Measurements from ENCODE around the gene CDH22. TPM values are rescaled to one million over a fixed set of nuclear protein-coding genes. Genes with fewer than 3 reads are reported as not detected.

CDH22 gene
- total RNA-seq, 3 donors from 2014 or later: 0.13 to 0.32 (median 0.19) TPM

DNA sequence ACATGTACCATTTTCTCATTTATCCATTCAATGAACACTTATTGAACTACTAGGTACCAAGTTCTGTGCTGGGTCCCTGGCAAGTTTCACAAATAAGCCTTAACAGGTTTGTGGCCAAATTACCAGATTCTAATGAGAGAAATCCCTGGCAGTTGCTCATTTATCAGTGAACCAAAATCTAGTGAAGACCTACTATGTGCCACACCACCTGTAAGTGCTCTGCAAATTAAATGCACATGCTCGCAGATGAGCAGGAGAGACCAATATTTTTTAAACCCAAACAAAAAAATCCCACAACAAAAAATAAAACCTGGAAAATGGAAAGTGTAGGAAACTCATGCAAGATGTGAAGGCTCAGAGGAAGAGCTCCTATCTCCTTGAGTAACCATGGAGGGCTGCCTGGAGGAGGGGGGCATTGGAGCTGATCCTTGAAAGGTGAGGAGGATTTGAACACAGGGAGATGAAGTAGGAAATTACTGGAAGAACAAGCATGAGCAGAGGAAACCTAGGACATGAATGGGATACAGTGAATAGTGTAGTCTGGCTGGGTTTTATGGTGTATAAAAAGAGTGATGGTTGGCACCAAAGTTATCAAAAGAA lies 48.9 kb downstream of the CDH22 start:
- TF ChIP-seq, protein P1, sequence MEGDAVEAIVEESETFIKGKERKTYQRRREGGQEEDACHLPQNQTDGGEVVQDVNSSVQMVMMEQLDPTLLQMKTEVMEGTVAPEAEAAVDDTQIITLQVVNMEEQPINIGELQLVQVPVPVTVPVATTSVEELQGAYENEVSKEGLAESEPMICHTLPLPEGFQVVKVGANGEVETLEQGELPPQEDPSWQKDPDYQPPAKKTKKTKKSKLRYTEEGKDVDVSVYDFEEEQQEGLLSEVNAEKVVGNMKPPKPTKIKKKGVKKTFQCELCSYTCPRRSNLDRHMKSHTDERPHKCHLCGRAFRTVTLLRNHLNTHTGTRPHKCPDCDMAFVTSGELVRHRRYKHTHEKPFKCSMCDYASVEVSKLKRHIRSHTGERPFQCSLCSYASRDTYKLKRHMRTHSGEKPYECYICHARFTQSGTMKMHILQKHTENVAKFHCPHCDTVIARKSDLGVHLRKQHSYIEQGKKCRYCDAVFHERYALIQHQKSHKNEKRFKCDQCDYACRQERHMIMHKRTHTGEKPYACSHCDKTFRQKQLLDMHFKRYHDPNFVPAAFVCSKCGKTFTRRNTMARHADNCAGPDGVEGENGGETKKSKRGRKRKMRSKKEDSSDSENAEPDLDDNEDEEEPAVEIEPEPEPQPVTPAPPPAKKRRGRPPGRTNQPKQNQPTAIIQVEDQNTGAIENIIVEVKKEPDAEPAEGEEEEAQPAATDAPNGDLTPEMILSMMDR (IDR thresholded peaks at IDR 0.05): no peak
- no peaks in the 10 kb centered on the region for H3K4me1 ChIP-seq (ENCODE audit: low read depth)
- intact Hi-C loops (cut with DNase I, micrococcal nuclease): no loop called here
- H3K36me3 ChIP-seq (ENCODE audit: low read depth): no peaks in the 10 kb centered on the region
- H3K9me3 ChIP-seq: no peaks in the 10 kb centered on the region
- no peak for DNase-seq
- ATAC-seq: no peak
- H3K4me3 ChIP-seq: no peak overlapping the region

DNA sequence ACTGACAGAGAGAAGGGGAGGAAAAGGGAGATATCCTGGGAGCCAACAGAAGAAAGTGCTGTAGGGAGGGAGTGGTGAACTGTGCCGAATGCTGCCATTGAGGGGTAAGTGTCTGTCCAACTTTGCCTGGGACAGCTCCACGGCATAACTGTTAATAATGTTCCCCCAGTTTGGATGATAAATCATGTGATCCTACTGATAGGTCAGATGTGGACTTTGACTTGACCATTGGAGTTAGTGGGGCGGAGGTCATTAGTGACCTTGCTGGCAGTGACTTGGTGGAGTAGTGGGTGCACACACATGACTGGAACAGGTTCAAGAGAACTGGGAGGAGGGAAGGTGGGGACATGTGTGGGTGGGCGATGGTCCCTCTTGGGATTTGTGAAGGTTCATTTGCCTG lies 50.4 kb downstream of the CDH22 start:
- TF ChIP-seq, protein P1 (IDR thresholded peaks at IDR 0.05): no peak
- H3K36me3 ChIP-seq (ENCODE audit: low read depth): no peaks in the 10 kb centered on the region
- DNase-seq (no peak), ATAC-seq (no peak)
- H3K4me3 ChIP-seq: no peak overlapping the region
- H3K9me3 ChIP-seq: no peaks in the 10 kb centered on the region
- H3K4me1 ChIP-seq (ENCODE audit: low read depth): no peaks in the 10 kb centered on the region
- intact Hi-C loops (cut with DNase I, micrococcal nuclease): no loop called here

DNA sequence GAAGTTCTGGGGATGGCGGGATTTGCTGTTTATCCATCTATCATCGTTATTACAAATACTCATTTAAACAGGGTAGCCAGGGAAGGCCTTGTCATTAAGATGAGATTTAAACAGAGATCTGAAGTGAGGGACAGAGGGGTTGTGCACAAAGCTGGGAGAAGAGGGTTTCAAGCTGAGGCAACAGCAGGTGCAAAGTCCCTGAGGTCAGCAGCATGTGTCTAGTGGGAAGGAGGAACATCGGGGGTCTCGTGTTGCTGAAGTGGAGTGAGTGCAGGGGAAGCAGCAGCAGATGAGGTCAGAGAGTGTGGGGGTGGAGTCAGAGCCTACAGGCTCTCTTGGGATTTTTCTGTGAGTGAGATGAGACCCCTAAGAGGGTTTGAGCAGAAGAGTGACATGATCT lies 52.0 kb downstream of the CDH22 start:
- intact Hi-C loops (cut with DNase I, micrococcal nuclease): no loop called here
- Histone ChIP-seq H3K9me3 (no peaks in the 10 kb centered on the region), H3K36me3 (ENCODE audit: low read depth) (no peaks in the 10 kb centered on the region), H3K4me1 (ENCODE audit: low read depth) (no peaks in the 10 kb centered on the region), H3K4me3 (no peak overlapping the region)
- DNase-seq (no peak), ATAC-seq (no peak)
- TF ChIP-seq, protein P1 (IDR thresholded peaks at IDR 0.05): no peak

DNA sequence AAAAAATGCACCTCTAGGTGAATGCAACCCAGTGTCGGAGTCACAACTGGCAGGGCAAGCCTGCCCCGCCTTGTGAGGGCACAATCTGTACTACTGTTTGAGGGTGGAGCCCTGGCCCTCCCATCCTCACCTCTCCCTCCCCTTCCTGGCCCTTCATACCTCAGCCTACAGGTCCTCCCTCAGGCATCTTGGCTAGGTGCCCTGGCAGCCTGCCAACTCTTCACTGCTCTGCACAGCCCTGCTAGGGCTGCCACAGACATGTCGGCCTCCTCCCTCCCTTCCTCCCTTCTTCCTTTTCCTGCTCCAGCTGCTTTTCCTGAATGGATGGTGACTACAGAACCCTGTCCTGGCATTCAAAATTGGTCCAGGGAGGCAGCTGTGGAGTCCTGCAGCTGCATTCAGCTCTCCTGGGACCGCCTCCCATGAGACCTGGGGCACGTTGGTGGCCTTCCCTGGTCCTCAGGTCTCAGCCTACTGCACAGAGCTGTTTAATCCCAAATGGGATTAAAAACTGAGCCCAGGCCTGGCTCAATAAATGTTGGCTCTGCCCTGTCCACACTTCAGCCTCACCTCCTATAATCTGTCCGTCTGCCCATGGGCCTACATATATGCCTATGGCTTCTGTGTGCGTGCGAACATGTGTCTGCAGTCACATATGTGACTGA lies 52.7 kb downstream of the CDH22 start:
- peak; percentile 92 for ATAC-seq
- no peaks in the 10 kb centered on the region for H3K4me1 ChIP-seq (ENCODE audit: low read depth)
- no peaks in the 10 kb centered on the region for H3K9me3 ChIP-seq
- no peaks in the 10 kb centered on the region for H3K36me3 ChIP-seq (ENCODE audit: low read depth)
- no peak overlapping the region for H3K4me3 ChIP-seq
- intact Hi-C loops (cut with DNase I, micrococcal nuclease): no loop called here
- TF ChIP-seq, protein P1 (IDR thresholded peaks at IDR 0.05): no peak
- peak; percentile 89 to 94 (median 93) for DNase-seq

DNA sequence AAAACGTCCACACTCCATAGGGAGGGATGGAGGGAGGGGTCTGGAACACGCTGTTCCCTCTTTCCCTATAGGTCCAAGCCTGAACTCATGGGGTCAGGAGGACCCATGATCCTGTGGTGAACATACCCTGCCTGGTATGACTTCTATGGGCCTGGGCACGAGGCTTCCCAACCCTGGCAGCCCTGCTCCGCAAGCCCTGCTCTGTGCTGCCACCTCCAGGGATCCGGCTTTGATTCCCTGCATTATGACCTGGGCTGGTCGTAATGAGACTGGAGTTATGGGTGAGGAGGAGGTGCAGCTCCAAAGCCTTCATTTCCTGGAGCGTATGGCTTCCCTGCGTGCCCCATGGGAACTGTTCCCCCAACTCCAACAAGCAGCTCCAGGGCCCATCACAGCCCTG lies 54.9 kb downstream of the CDH22 start:
- DNase-seq (peak in 2 of 3 donors; percentile 21 to 41), ATAC-seq (peak; percentile 69)
- H3K36me3 ChIP-seq (ENCODE audit: low read depth): no peaks in the 10 kb centered on the region
- H3K4me3 ChIP-seq: no peak overlapping the region
- TF ChIP-seq, protein P1 (IDR thresholded peaks at IDR 0.05): no peak
- intact Hi-C loops (cut with DNase I, micrococcal nuclease): no loop called here
- H3K4me1 ChIP-seq (ENCODE audit: low read depth): no peaks in the 10 kb centered on the region
- H3K9me3 ChIP-seq: no peaks in the 10 kb centered on the region

All from mucosa of descending colon (tissue), 3 donors.